ENCODE data around the gene HEYL.

The HEYL gene

DNA sequence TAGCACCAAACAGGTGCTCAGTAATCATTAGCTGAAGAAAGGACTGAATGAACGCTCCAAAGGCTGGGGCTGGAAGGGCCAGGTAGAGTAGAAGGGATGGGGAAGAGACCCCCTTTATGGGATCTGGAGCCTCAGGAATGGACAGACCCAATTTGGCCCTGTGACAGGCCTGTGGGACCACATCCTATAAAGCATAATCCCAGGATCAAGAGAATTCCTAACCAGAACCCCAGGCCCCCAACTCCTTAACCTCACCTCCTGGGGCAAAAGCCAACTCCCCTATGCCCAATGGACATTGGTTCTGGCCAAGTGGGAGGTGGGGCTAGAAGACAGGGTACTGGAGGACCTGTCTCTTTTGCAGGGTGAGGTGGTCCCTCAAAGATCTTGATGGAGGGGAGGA, 42.6 kb upstream of the HEYL start:
- H3K4me1 ChIP-seq (ENCODE audit: insufficient read depth, insufficient read length): peaks cover 2% of the 10 kb centered on the region
- no peak overlapping the region for H3K4me3 ChIP-seq (ENCODE audit: insufficient read length, low read depth)
- H3K9me3 ChIP-seq (ENCODE audit: insufficient read depth, low read length): no peaks in the 10 kb centered on the region
- H3K36me3 ChIP-seq (ENCODE audit: insufficient read depth, insufficient read length, low read length): no peaks in the 10 kb centered on the region
- H3K27me3 ChIP-seq (ENCODE audit: insufficient read depth, insufficient read length): peaks cover 98% of the 10 kb centered on the region
- TF ChIP-seq SUZ12 (IDR thresholded peaks at IDR 0.05; ENCODE audit: extremely low read depth, insufficient read depth, insufficient read length) (no peak), YY1 (IDR thresholded peaks at IDR 0.05; ENCODE audit: insufficient read depth, insufficient read length) (no peak), ZNF274 (IDR thresholded peaks at IDR 0.05; ENCODE audit: low read depth, low read length) (no peak)
- no peak overlapping the region for H3K9ac ChIP-seq (ENCODE audit: insufficient read length, low read depth)
- DNase-seq (ENCODE audit: low read depth, low spot score): no peak

DNA sequence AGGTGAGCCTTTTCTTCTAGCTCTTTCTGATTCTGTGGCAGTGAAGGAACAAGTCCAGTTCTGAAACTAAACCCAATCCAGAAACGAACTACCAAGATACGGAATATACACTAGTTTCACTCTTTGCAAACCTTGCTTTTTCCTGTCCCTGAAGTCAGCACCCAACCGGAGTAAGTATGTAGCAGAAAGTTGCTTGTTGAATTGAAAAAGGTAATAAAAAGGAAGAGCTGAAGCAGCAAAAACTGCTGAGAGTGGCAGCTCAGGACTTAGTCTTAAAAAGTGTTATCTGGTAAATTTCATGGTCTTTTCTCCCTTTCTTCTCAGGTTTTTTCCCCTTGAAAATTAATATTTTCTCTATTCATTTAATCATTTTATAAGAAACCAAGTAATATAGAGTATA, 41.9 kb upstream of the HEYL start:
- DNase-seq (ENCODE audit: low read depth, low spot score): no peak
- Histone ChIP-seq H3K9me3 (ENCODE audit: insufficient read depth, low read length) (no peaks in the 10 kb centered on the region), H3K4me3 (ENCODE audit: insufficient read length, low read depth) (no peak overlapping the region), H3K4me1 (ENCODE audit: insufficient read depth, insufficient read length) (peaks cover 2% of the 10 kb centered on the region), H3K27me3 (ENCODE audit: insufficient read depth, insufficient read length) (peaks cover 98% of the 10 kb centered on the region), H3K9ac (ENCODE audit: insufficient read length, low read depth) (no peak overlapping the region), H3K36me3 (ENCODE audit: insufficient read depth, insufficient read length, low read length) (no peaks in the 10 kb centered on the region)
- no peak for TF ChIP-seq YY1 (IDR thresholded peaks at IDR 0.05; ENCODE audit: insufficient read depth, insufficient read length)
- TF ChIP-seq SUZ12 (IDR thresholded peaks at IDR 0.05; ENCODE audit: extremely low read depth, insufficient read depth, insufficient read length): no peak
- no peak for TF ChIP-seq ZNF274 (IDR thresholded peaks at IDR 0.05; ENCODE audit: low read depth, low read length)

DNA sequence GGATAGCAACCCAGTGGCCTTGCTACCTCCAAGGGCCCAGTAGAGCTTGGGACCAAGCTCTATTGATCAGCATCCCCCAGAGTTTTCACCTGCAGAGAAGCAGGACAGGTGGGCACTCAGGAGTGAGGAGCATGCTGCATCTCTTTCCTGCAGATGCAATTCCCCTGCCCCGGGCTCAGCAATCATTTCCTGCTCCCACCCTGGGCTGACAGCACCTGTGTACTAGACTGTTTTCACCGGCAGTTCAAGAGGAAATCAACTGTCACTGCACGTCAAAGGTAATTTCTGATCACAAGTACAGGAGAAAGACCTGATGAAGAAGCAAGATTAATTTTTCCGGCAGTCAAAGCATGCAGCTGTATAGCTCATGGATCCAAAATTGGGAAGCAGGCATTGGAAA, 41.3 kb upstream of the HEYL start:
- Histone ChIP-seq H3K9me3 (ENCODE audit: insufficient read depth, low read length) (no peaks in the 10 kb centered on the region), H3K4me1 (ENCODE audit: insufficient read depth, insufficient read length) (peaks cover 2% of the 10 kb centered on the region), H3K4me3 (ENCODE audit: insufficient read length, low read depth) (no peak overlapping the region), H3K36me3 (ENCODE audit: insufficient read depth, insufficient read length, low read length) (no peaks in the 10 kb centered on the region), H3K9ac (ENCODE audit: insufficient read length, low read depth) (no peak overlapping the region), H3K27me3 (ENCODE audit: insufficient read depth, insufficient read length) (peaks cover 99% of the 10 kb centered on the region)
- no peak for DNase-seq (ENCODE audit: low read depth, low spot score)
- TF ChIP-seq SUZ12 (IDR thresholded peaks at IDR 0.05; ENCODE audit: extremely low read depth, insufficient read depth, insufficient read length) (no peak), ZNF274 (IDR thresholded peaks at IDR 0.05; ENCODE audit: low read depth, low read length) (no peak), YY1 (IDR thresholded peaks at IDR 0.05; ENCODE audit: insufficient read depth, insufficient read length) (no peak)

DNA sequence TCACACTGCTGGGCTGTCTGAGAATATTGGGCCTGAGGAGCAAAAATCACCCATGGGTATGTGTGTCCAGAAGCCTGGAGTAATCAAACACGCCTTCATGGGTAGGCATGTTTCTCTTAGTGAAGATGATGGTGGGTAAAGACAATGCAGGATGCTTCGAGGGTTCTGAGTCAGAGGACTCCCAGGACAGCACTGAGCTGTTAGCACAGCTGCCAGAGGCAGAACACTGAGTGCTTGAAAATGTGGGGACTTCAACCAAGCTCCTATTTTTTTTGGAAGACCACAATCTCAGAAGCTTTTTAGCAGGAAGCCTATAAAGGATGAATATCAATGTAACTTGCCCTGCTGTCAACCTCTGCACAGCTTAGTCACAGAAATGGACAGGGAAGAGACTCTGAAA, 40.4 kb upstream of the HEYL start:
- DNase-seq (ENCODE audit: low read depth, low spot score): no peak
- TF ChIP-seq ZNF274 (IDR thresholded peaks at IDR 0.05; ENCODE audit: low read depth, low read length) (no peak), YY1 (IDR thresholded peaks at IDR 0.05; ENCODE audit: insufficient read depth, insufficient read length) (no peak), SUZ12 (IDR thresholded peaks at IDR 0.05; ENCODE audit: extremely low read depth, insufficient read depth, insufficient read length) (no peak)
- Histone ChIP-seq H3K9me3 (ENCODE audit: insufficient read depth, low read length) (no peaks in the 10 kb centered on the region), H3K27me3 (ENCODE audit: insufficient read depth, insufficient read length) (peaks cover 98% of the 10 kb centered on the region), H3K36me3 (ENCODE audit: insufficient read depth, insufficient read length, low read length) (no peaks in the 10 kb centered on the region), H3K4me3 (ENCODE audit: insufficient read length, low read depth) (no peak overlapping the region), H3K4me1 (ENCODE audit: insufficient read depth, insufficient read length) (peaks cover 2% of the 10 kb centered on the region), H3K9ac (ENCODE audit: insufficient read length, low read depth) (no peak overlapping the region)

DNA sequence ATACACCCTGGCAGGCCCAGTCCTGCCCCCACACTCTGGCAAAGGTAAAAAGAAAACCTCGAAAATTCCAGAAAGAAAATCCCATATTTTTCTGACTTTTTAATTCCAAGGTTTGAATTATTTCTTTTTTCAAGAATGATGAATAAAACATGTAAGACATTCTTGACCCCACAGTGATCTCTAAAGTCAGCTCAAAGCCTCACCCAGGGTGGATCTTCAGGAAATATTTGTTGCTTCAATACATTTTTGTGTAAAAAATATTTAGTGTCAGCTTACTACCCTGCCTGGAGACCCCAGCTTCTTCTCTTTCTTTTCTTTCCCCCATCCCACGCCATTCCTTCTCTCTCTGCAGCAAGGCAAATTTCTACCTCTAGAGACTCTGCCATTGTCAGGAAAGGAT, 39.4 kb upstream of the HEYL start:
- no peaks in the 10 kb centered on the region for H3K9me3 ChIP-seq (ENCODE audit: insufficient read depth, low read length)
- no peak overlapping the region for H3K4me3 ChIP-seq (ENCODE audit: insufficient read length, low read depth)
- peaks cover 98% of the 10 kb centered on the region for H3K27me3 ChIP-seq (ENCODE audit: insufficient read depth, insufficient read length)

DNA sequence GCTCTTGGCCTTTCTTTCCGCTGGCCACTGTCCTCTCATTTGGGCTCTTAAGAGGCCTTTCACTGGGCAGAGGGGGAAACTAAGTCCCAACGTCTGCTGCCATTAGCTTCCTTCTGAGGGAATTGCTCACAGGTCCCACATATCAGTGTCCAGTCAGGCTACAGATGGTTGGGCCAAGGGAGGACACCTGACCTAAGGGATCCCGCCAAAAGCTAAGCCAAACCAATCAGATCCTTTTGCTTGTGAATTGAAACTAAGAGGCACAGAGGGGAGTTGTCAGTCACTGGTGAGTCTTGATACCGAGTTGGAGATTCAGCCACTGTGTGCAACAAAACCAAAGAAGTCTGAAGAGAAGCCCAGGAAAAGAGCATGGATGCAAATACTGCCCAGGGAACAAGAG, 38.2 kb upstream of the HEYL start:
- Histone ChIP-seq H3K27me3 (ENCODE audit: insufficient read depth, insufficient read length) (peaks cover 98% of the 10 kb centered on the region), H3K9ac (ENCODE audit: insufficient read length, low read depth) (no peak overlapping the region)

More for the DNA sequence above, 39.4 kb upstream of the HEYL start:
- peaks cover 2% of the 10 kb centered on the region for H3K4me1 ChIP-seq (ENCODE audit: insufficient read depth, insufficient read length)
- TF ChIP-seq YY1 (IDR thresholded peaks at IDR 0.05; ENCODE audit: insufficient read depth, insufficient read length): no peak
- TF ChIP-seq ZNF274 (IDR thresholded peaks at IDR 0.05; ENCODE audit: low read depth, low read length): no peak
- TF ChIP-seq SUZ12 (IDR thresholded peaks at IDR 0.05; ENCODE audit: extremely low read depth, insufficient read depth, insufficient read length): no peak
- H3K9ac ChIP-seq (ENCODE audit: insufficient read length, low read depth): no peak overlapping the region
- no peaks in the 10 kb centered on the region for H3K36me3 ChIP-seq (ENCODE audit: insufficient read depth, insufficient read length, low read length)
- no peak for DNase-seq (ENCODE audit: low read depth, low spot score)

DNA sequence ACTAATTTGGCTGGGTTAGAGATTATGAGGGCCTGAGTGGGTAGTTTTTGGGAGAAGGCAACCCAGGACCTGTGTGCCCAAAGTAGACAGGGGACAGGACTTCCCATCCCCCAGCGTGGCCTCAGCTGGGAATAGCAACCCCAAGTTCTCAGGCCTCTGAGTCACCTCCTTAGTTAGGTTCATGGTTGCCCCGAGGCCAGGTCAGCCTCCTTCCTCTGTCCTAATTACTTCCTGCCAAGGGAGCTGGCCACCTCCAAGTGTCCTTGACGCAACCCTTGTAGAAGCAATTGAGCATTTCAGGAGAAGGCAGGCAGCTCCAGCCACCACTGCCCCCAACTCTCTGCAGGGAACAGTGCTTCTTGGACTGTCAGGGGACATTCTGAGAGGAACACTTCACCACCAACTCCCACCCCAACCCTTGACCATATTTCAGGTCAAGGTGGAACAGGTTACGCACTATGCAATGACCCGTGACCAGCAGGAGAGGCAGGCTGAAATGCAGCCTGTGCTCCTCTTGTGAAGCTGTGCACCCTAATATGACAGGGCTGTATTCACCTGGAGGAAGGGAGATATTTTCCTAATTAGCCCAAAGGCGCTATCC, 37.6 kb upstream of the HEYL start:
- Histone ChIP-seq H3K4me3 (ENCODE audit: insufficient read length, low read depth) (no peak overlapping the region), H3K27me3 (ENCODE audit: insufficient read depth, insufficient read length) (peaks cover 98% of the 10 kb centered on the region), H3K9me3 (ENCODE audit: insufficient read depth, low read length) (0 out of 2 replicates have a peak, but pooled peaks cover 6% of the 10 kb centered on the region), H3K4me1 (ENCODE audit: insufficient read depth, insufficient read length) (peaks cover 2% of the 10 kb centered on the region), H3K36me3 (ENCODE audit: insufficient read depth, insufficient read length, low read length) (no peaks in the 10 kb centered on the region), H3K9ac (ENCODE audit: insufficient read length, low read depth) (no peak overlapping the region)
- no peak for TF ChIP-seq YY1 (IDR thresholded peaks at IDR 0.05; ENCODE audit: insufficient read depth, insufficient read length)
- peak; percentile 36 for TF ChIP-seq SUZ12 (IDR thresholded peaks at IDR 0.05; ENCODE audit: extremely low read depth, insufficient read depth, insufficient read length)
- TF ChIP-seq ZNF274 (IDR thresholded peaks at IDR 0.05; ENCODE audit: low read depth, low read length): no peak
- DNase-seq (ENCODE audit: low read depth, low spot score): no peak

More for the DNA sequence above, 38.2 kb upstream of the HEYL start:
- H3K4me1 ChIP-seq (ENCODE audit: insufficient read depth, insufficient read length): peaks cover 2% of the 10 kb centered on the region
- 0 out of 2 replicates have a peak, but pooled peaks cover 6% of the 10 kb centered on the region for H3K9me3 ChIP-seq (ENCODE audit: insufficient read depth, low read length)
- TF ChIP-seq SUZ12 (IDR thresholded peaks at IDR 0.05; ENCODE audit: extremely low read depth, insufficient read depth, insufficient read length): no peak
- TF ChIP-seq YY1 (IDR thresholded peaks at IDR 0.05; ENCODE audit: insufficient read depth, insufficient read length): no peak
- no peak for TF ChIP-seq ZNF274 (IDR thresholded peaks at IDR 0.05; ENCODE audit: low read depth, low read length)
- H3K4me3 ChIP-seq (ENCODE audit: insufficient read length, low read depth): no peak overlapping the region
- DNase-seq (ENCODE audit: low read depth, low spot score): no peak
- H3K36me3 ChIP-seq (ENCODE audit: insufficient read depth, insufficient read length, low read length): no peaks in the 10 kb centered on the region
